Smooth muscle cell (in vitro differentiated cells): Measurements from ENCODE around the gene GNL1. TPM values are rescaled to one million over a fixed set of nuclear protein-coding genes. Genes with fewer than 3 reads are reported as not detected.
A peak's percentile ranks its signal among the peaks of the same experiment; 100 is the strongest.

ENCODE experiments used
- DNase-seq: peaks from one replicate; lab custom pipeline; 2025; ENCODE audit not compliant: unreplicated experiment; lab: John Stamatoyannopoulos, UW
- H2AFZ ChIP-seq: fragments of 200-600 bp; sonication (generic); 2 replicates; pipeline ENCODE4 v1.6.0; 2016; ENCODE audit warnings: antibody characterized with exemption, low read depth, mild to moderate bottlenecking
- H3F3A ChIP-seq: fragments of 200-600 bp; sonication (generic); 2 replicates; pipeline ENCODE4 v1.6.0; 2017; ENCODE audit warnings: antibody characterized with exemption, low read depth
- H3K27ac ChIP-seq: fragments of 200-600 bp; sonication (generic); 2 replicates; pipeline ENCODE4 v1.5.1; 2016; ENCODE audit warnings: low read depth, mild to moderate bottlenecking
- H3K27me3 ChIP-seq: fragments of 200-600 bp; sonication (generic); 2 replicates; pipeline ENCODE4 v1.6.1; 2016; ENCODE audit warnings: low read depth, mild to moderate bottlenecking
- H3K36me3 ChIP-seq: fragments of 200-600 bp; sonication (generic); 2 replicates; pipeline ENCODE4 v1.5.1; 2016; ENCODE audit warnings: low read depth
- H3K4me1 ChIP-seq: fragments of 200-600 bp; sonication (generic); 2 replicates; pipeline ENCODE4 v1.5.1; 2016; ENCODE audit warnings: low read depth
- H3K4me2 ChIP-seq: fragments of 200-600 bp; sonication (generic); 2 replicates; pipeline ENCODE4 v1.6.0; 2016; ENCODE audit warnings: mild to moderate bottlenecking
- H3K4me3 ChIP-seq: fragments of 200-600 bp; sonication (generic); 2 replicates; pipeline ENCODE4 v1.5.1; 2016; ENCODE audit warnings: mild to moderate bottlenecking
- H3K79me2 ChIP-seq: fragments of 200-600 bp; sonication (generic); 2 replicates; pipeline ENCODE4 v1.6.0; 2016; ENCODE audit warnings: low read depth, mild to moderate bottlenecking
- H3K9ac ChIP-seq: fragments of 200-600 bp; sonication (generic); 2 replicates; pipeline ENCODE4 v1.6.0; 2016; ENCODE audit warnings: low read depth
- H3K9me3 ChIP-seq: fragments of 200-600 bp; sonication (generic); replicated peaks from 2 replicates; pipeline ENCODE4 v1.5.1; 2016; ENCODE audit warnings: low read depth
- H4K20me1 ChIP-seq: fragments of 200-600 bp; sonication (generic); 2 replicates; pipeline ENCODE4 v1.6.0; 2016; ENCODE audit warnings: low read depth
- WGBS: methylation state at CpG from one replicate; pipeline ENCODE4 v1.1.7; 2016; ENCODE audit warnings: low lambda C conversion rate; 5-methylcytosine and 5-hydroxymethylcytosine counted together
- polyA plus RNA-seq: library from polyadenylated mRNA; unstranded; fragments of >200 nt; fragmentation: Nextera tagmentation; extraction: Ambion mirVana; gene quantifications from 2 replicates; pipeline ENCODE4 v1.2.1, GENCODE V29; 2016
- total RNA-seq: library from RNA; depleted of rRNA; stranded (reverse); fragments of >200 nt; gene quantifications from 2 replicates; pipeline ENCODE4 v1.2.3, GENCODE V29; 2014
- TF ChIP-seq, protein P1 (sequence below): fragments of 200-600 bp; sonication (generic); IDR thresholded peaks from 2 replicates; pipeline ENCODE4 v1.5.1; 2017; ENCODE audit warnings: borderline replicate concordance, mild to moderate bottlenecking, antibody characterized with exemption; ENCODE audit not compliant: insufficient read depth, poor library complexity, severe bottlenecking

GNL1 gene
- total and polyA plus RNA-seq, 2 experiments from 2014 or later: 16.5 to 104 TPM

- H3K9ac ChIP-seq: no peak overlapping the region
- no peaks in the 10 kb centered on the region for H3K27me3 ChIP-seq
- no peak overlapping the region for H2AFZ ChIP-seq
- DNase-seq: no peak
- no peaks in the 10 kb centered on the region for H3K9me3 ChIP-seq
- no peaks in the 10 kb centered on the region for H3F3A ChIP-seq
- no peaks in the 10 kb centered on the region for H3K4me1 ChIP-seq
- no peak overlapping the region for H3K4me2 ChIP-seq
- H4K20me1 ChIP-seq: peaks cover 43% of the 10 kb centered on the region
- TF ChIP-seq, protein P1, sequence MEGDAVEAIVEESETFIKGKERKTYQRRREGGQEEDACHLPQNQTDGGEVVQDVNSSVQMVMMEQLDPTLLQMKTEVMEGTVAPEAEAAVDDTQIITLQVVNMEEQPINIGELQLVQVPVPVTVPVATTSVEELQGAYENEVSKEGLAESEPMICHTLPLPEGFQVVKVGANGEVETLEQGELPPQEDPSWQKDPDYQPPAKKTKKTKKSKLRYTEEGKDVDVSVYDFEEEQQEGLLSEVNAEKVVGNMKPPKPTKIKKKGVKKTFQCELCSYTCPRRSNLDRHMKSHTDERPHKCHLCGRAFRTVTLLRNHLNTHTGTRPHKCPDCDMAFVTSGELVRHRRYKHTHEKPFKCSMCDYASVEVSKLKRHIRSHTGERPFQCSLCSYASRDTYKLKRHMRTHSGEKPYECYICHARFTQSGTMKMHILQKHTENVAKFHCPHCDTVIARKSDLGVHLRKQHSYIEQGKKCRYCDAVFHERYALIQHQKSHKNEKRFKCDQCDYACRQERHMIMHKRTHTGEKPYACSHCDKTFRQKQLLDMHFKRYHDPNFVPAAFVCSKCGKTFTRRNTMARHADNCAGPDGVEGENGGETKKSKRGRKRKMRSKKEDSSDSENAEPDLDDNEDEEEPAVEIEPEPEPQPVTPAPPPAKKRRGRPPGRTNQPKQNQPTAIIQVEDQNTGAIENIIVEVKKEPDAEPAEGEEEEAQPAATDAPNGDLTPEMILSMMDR: no peak
- H3K79me2 ChIP-seq: peaks cover 43% of the 10 kb centered on the region
- peaks cover 16% of the 10 kb centered on the region for H3K36me3 ChIP-seq
- H3K27ac ChIP-seq: no peak overlapping the region
- 96% methylated on average over 8 of the region's 8 CpGs for WGBS
- no peak overlapping the region for H3K4me3 ChIP-seq
Observed at GRCh38 chr6:30578051-30578450, 21.8 kb upstream of the GNL1 start.

GRCh38 chr6:30573113-30573512 is 16.8 kb upstream of the GNL1 start:
- Histone ChIP-seq H3K9ac (peak overlapping the region; percentile 97), H3F3A (no peaks in the 10 kb centered on the region), H3K27ac (peak overlapping the region; percentile 96), H3K79me2 (peaks cover 67% of the 10 kb centered on the region), H3K4me2 (peak overlapping the region; percentile 97), H3K9me3 (no peaks in the 10 kb centered on the region), H3K36me3 (peaks cover 5% of the 10 kb centered on the region), H3K27me3 (no peaks in the 10 kb centered on the region), H3K4me3 (peak overlapping the region; percentile 82), H3K4me1 (peaks cover 21% of the 10 kb centered on the region), H4K20me1 (peaks cover 57% of the 10 kb centered on the region), H2AFZ (no peak overlapping the region)
- DNase-seq: no peak
- WGBS: 72% methylated on average over 4 of the region's 4 CpGs
- TF ChIP-seq, protein P1: no peak

GRCh38 chr6:30572148-30572547 is 15.9 kb upstream of the GNL1 start:
- Histone ChIP-seq H3K27me3 (no peaks in the 10 kb centered on the region), H3K79me2 (peaks cover 63% of the 10 kb centered on the region), H2AFZ (no peak overlapping the region), H4K20me1 (peaks cover 52% of the 10 kb centered on the region), H3K27ac (peak overlapping the region; percentile 96), H3K36me3 (no peaks in the 10 kb centered on the region), H3K9me3 (no peaks in the 10 kb centered on the region), H3K4me3 (peak overlapping the region; percentile 82), H3K9ac (peak overlapping the region; percentile 97), H3K4me1 (peaks cover 21% of the 10 kb centered on the region), H3K4me2 (peak overlapping the region; percentile 97), H3F3A (no peaks in the 10 kb centered on the region)
- TF ChIP-seq, protein P1: no peak
- DNase-seq: no peak

GRCh38 chr6:30571762-30572082 is 15.4 kb upstream of the GNL1 start:
- Histone ChIP-seq H3K4me2 (peak overlapping the region; percentile 97), H4K20me1 (peaks cover 48% of the 10 kb centered on the region), H3K4me1 (peaks cover 21% of the 10 kb centered on the region), H3K27ac (peak overlapping the region; percentile 96), H3K9me3 (no peaks in the 10 kb centered on the region), H3F3A (no peaks in the 10 kb centered on the region), H3K27me3 (no peaks in the 10 kb centered on the region), H2AFZ (no peak overlapping the region), H3K36me3 (no peaks in the 10 kb centered on the region), H3K79me2 (peaks cover 60% of the 10 kb centered on the region), H3K9ac (peak overlapping the region; percentile 97), H3K4me3 (peak overlapping the region; percentile 82)
- no peak for DNase-seq
- 1% methylated on average over 8 of the region's 8 CpGs for WGBS
- TF ChIP-seq, protein P1: no peak
